HG03097 (cell line): ENCODE results near the gene ADCY10.

ENCODE experiments used
- ATAC-seq: cut with Tn5 transposase; IDR thresholded peaks from one replicate; pipeline ENCODE4 v1.9.1; 2021; ENCODE audit not compliant: unreplicated experiment, low FRiP score

The ADCY10 gene

DNA sequence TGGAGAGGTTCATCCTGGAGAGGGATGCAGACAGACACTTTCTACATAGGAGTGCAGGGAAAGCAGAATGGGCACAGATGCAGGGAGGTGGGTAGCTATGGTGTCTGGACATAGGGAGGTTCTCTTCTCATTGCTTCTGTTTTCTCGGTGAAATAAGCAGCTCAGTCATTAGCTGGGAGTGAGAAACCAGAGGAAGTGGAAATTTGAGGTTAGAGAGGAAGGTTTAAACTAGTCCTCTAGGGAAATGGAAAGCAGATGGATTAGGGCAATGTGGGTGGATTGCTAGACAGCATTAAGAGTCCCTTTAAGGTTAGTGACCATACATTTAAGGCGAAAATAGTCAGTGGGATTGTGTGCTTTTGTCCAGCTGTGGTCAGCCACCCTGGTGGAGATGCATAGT is 152.5 kb downstream of the ADCY10 start:
- no peak for ATAC-seq
